ENCODE results near the gene HEXD.
A peak's percentile ranks its signal among the peaks of the same experiment; 100 is the strongest.
"Not testable (repeated sequence)": the region's sequence is repeated elsewhere in the genome, so short reads cannot be mapped to it uniquely, and the experiment has no call there.

HEXD gene

DNA sequence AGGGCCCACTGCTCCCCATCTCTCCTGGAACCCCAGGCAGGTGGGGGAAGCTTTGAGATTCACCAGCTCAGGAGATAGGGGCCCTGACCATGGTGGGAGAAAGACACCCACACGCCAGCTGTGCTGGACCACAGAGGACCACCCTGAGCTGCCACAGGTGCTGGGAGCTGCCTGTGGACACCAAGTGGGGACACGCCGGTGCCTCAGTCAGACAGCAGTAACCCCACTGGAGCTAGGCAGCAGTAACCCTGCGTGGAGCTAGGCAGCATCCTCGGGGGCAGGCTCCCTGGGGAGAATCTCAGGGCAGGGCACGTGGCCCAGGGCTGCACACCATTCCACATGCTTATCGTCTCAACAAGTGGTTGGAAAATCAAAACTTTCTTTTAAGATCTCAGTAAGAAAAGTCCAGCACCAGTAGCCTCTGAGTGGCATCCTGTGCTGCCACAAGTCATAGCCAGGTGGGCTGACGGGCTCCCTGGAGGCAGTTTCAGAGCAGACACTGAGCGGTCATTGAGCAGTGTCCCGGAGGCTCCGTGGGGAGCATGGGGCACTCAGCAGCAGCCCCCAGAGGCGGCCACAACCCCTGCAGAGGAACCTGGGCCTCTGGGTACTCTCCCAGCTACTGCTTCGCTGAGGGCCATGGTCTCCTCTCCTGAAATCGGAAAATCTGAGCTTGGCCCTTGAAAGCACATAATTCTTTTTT is 8.0 kb upstream of the HEXD start (continued):
- TF ChIP-seq, protein P1, sequence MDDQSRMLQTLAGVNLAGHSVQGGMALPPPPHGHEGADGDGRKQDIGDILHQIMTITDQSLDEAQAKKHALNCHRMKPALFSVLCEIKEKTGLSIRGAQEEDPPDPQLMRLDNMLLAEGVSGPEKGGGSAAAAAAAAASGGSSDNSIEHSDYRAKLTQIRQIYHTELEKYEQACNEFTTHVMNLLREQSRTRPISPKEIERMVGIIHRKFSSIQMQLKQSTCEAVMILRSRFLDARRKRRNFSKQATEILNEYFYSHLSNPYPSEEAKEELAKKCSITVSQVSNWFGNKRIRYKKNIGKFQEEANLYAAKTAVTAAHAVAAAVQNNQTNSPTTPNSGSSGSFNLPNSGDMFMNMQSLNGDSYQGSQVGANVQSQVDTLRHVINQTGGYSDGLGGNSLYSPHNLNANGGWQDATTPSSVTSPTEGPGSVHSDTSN (CRISPR knock-in tag; IDR thresholded peaks at IDR 0.05), result no peak

DNA sequence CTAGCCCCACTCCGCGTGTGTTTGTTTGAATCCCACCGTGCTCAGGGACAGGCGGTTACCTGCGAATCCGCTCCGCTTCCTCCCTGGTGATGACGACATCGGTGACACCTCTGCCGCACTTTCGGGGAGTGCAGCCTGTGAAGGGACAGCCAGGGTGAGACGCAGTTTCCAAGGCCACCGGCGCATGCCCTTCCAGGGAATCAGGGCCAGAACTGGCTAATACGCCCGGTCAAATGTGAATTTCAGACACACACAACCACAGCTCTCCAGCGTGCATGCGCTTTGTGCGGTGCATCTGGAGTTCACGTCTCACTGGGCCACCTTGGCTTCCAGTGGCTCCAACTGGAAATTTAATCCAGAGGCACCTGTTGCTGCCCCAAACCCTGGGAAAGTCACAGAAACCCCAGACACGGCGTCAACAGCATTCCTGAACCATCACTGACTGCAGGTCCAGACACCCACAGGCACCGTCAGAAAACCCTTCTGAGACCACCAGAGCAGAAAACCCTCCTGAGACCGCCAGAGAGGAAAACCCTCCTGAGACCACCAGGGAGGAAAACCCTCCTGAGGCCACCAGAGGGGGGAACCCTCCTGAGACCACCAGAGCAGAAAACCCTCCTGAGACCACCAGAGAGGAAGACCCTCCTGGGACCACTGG is 6.6 kb upstream of the HEXD start:
- no peak overlapping the region for H3K27ac ChIP-seq (ENCODE audit: extremely low read depth, low read depth, low read length)
- no peak overlapping the region for H3K4me3 ChIP-seq (ENCODE audit: low read depth, low read length)
- 0 out of 2 replicates have a peak, but pooled peaks cover 6% of the 10 kb centered on the region for H3K4me1 ChIP-seq (ENCODE audit: control insufficient read depth, insufficient read depth, low read length)
- no peaks in the 10 kb centered on the region for H3K9me3 ChIP-seq (ENCODE audit: control insufficient read depth, insufficient read depth, low read depth, low read length)
- H3K36me3 ChIP-seq (ENCODE audit: control insufficient read depth in 2 of 2, insufficient read depth in 1 of 2, low read length in 2 of 2), result peaks cover 8 to 10% of the 10 kb centered on the region in 2 experiments; a peak in 2 of 3 replicates
- ChIA-PET POLR2A (no interaction called here), CTCF (interaction anchor here (0.6 kb wide), 1 partner anchor 84 kb away, joined by 3 read pairs; no protein-coding TSS in a partner anchor)
- TF ChIP-seq ZNF777 (tag by site-specific recombination; IDR thresholded peaks at IDR 0.05; ENCODE audit: borderline replicate concordance) (no peak), ZNF701 (tag by site-specific recombination; IDR thresholded peaks at IDR 0.05) (no peak), SCRT1 (tag by site-specific recombination; IDR thresholded peaks at IDR 0.05; ENCODE audit: borderline replicate concordance) (peak; percentile 92), WT1 (tag by site-specific recombination; IDR thresholded peaks at IDR 0.05) (no peak), SCRT2 (tag by site-specific recombination; IDR thresholded peaks at IDR 0.05) (peak; percentile 94), PRDM1 (tag by site-specific recombination; IDR thresholded peaks at IDR 0.05) (no peak), ZNF660 (tag by site-specific recombination; IDR thresholded peaks at IDR 0.05) (no peak), ZNF341 (tag by site-specific recombination; IDR thresholded peaks at IDR 0.05; ENCODE audit: low read depth) (peak; percentile 45)

DNA sequence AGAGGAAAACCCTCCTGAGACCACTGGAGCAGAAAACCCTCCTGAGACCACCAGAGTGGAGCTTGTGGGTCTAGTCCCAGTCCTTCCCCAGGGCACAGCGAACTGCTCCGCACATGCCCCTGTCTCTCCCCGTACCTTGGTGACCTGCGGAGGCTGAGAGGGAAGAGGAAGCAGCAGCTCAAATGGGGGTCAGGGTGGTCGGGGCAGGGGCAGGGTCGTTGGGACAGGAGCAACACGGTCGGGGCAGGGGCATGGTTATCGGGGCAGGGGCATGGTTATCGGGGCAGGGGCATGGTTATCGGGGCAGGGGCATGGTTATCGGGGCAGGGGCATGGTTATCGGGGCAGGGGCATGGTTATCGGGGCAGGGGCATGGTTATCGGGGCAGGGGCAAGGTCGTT is 6.1 kb upstream of the HEXD start:
- H3K27ac ChIP-seq (ENCODE audit: extremely low read depth, low read depth, low read length); H3K9me3 ChIP-seq (ENCODE audit: control insufficient read depth, insufficient read depth, low read depth, low read length); POLR2A ChIA-PET; H3K4me3 ChIP-seq (ENCODE audit: low read depth, low read length); H3K4me1 ChIP-seq (ENCODE audit: control insufficient read depth, insufficient read depth, low read length): not testable (repeated sequence)
- CTCF ChIA-PET, result interaction anchor here (2.2 kb wide), 1 partner anchor 59 kb away, joined by 6 read pairs; no protein-coding TSS in a partner anchor
- H3K36me3 ChIP-seq (ENCODE audit: control insufficient read depth in 2 of 2, insufficient read depth in 1 of 2, low read length in 2 of 2), result peaks cover 8 to 10% of the 10 kb centered on the region in 2 experiments; a peak in 2 of 3 replicates

DNA sequence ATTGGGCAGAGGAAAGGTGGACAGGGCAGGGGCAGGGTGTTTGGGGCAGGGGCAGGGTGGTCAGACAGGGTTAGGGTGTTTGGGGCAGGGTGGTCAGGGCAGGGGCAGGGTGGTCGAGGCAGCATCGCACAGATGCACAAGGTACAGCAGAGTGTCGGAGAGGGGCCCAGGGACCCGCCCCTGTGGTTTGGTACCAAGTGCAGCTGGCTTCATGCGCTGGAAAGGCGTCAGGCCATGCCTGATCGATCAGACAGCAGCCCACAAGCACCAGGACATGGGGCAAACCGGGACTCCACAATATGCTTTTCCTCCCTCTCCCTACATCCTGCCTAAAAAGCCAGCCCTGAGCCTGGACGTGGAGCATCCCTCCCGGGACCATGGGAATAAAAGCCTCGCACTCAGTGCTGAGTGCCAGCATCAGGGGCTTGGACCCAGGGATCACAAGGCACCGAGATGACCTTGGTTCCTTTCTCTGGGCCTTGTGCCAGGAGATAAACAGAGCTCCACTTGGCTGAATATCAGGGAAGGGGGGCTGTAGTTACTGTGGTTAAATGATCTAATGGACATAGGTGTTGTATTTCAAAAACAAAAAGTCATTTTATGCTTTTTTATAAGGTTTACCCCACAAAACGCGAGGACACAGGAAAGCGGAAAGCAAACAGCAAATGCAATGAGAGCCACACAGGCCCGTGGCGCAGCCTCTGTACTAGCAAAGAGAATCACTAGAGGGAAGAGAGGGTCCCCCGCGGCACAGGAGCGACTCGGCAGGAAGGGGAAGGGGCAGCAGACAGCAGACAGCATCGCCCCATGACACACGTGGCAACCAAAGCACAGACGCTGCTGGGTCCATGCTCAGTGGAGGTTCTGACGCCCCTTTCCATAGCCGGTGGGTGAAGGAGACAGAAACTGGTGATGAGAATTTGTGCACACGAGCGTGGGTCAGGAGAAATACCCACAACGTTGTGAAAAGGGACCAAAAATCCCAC is 5.3 kb upstream of the HEXD start:
- no peak for TF ChIP-seq ZNF610 (tag by site-specific recombination; IDR thresholded peaks at IDR 0.05; ENCODE audit: borderline replicate concordance)
- TF ChIP-seq, protein P2, sequence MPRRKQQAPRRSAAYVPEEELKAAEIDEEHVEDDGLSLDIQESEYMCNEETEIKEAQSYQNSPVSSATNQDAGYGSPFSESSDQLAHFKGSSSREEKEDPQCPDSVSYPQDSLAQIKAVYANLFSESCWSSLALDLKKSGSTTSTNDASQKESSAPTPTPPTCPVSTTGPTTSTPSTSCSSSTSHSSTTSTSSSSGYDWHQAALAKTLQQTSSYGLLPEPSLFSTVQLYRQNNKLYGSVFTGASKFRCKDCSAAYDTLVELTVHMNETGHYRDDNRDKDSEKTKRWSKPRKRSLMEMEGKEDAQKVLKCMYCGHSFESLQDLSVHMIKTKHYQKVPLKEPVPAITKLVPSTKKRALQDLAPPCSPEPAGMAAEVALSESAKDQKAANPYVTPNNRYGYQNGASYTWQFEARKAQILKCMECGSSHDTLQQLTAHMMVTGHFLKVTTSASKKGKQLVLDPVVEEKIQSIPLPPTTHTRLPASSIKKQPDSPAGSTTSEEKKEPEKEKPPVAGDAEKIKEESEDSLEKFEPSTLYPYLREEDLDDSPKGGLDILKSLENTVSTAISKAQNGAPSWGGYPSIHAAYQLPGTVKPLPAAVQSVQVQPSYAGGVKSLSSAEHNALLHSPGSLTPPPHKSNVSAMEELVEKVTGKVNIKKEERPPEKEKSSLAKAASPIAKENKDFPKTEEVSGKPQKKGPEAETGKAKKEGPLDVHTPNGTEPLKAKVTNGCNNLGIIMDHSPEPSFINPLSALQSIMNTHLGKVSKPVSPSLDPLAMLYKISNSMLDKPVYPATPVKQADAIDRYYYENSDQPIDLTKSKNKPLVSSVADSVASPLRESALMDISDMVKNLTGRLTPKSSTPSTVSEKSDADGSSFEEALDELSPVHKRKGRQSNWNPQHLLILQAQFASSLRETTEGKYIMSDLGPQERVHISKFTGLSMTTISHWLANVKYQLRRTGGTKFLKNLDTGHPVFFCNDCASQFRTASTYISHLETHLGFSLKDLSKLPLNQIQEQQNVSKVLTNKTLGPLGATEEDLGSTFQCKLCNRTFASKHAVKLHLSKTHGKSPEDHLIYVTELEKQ (tag by site-specific recombination; IDR thresholded peaks at IDR 0.05; ENCODE audit: borderline replicate concordance), result no peak
- peak; percentile 43; the same call in 1 of the 2 replicates for TF ChIP-seq ZNF366 (tag by site-specific recombination; conservative IDR thresholded peaks at IDR 0.05)
- TF ChIP-seq ZBTB48 (tag by site-specific recombination; IDR thresholded peaks at IDR 0.05), result peak; percentile 69; the same call in 1 of the 2 replicates
- TF ChIP-seq, protein P3, sequence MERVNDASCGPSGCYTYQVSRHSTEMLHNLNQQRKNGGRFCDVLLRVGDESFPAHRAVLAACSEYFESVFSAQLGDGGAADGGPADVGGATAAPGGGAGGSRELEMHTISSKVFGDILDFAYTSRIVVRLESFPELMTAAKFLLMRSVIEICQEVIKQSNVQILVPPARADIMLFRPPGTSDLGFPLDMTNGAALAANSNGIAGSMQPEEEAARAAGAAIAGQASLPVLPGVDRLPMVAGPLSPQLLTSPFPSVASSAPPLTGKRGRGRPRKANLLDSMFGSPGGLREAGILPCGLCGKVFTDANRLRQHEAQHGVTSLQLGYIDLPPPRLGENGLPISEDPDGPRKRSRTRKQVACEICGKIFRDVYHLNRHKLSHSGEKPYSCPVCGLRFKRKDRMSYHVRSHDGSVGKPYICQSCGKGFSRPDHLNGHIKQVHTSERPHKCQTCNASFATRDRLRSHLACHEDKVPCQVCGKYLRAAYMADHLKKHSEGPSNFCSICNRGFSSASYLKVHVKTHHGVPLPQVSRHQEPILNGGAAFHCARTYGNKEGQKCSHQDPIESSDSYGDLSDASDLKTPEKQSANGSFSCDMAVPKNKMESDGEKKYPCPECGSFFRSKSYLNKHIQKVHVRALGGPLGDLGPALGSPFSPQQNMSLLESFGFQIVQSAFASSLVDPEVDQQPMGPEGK (tag by site-specific recombination; IDR thresholded peaks at IDR 0.05), result peak; percentile 69
- Histone ChIP-seq H3K36me3 (ENCODE audit: control insufficient read depth in 2 of 2, insufficient read depth in 1 of 2, low read length in 2 of 2) (peaks cover 8 to 10% of the 10 kb centered on the region in 2 experiments; a peak in 2 of 3 replicates), H3K9me3 (ENCODE audit: control insufficient read depth, insufficient read depth, low read depth, low read length) (no peaks in the 10 kb centered on the region), H3K4me3 (ENCODE audit: low read depth, low read length) (no peak overlapping the region), H3K4me1 (ENCODE audit: control insufficient read depth, insufficient read depth, low read length) (peaks cover 9% of the 10 kb centered on the region), H3K27ac (ENCODE audit: extremely low read depth, low read depth, low read length) (no peak overlapping the region)
- CTCF ChIA-PET, result interaction anchor here (1.1 to 2.2 kb wide), 3 partner anchors 60 to 69 kb away, joined by 3 to 6 read pairs (median 3); no protein-coding TSS in a partner anchor
- POLR2A ChIA-PET, result interaction anchor here (0.7 to 0.8 kb wide), 2 partner anchors 120 to 1986 kb away, joined by 3 read pairs; no protein-coding TSS in a partner anchor
